Epidermal melanocyte (primary cell): Measurements from ENCODE around the gene CR2.
A peak's percentile ranks its signal among the peaks of the same experiment; 100 is the strongest.
"Not testable (repeated sequence)": the region's sequence is repeated elsewhere in the genome, so short reads cannot be mapped to it uniquely, and the experiment has no call there.

Source experiments
- DNase-seq: peaks from one replicate; pipeline ENCODE4 v3.0.0; 2011; ENCODE audit warnings: low spot score; ENCODE audit not compliant: insufficient read length

The CR2 gene

DNA sequence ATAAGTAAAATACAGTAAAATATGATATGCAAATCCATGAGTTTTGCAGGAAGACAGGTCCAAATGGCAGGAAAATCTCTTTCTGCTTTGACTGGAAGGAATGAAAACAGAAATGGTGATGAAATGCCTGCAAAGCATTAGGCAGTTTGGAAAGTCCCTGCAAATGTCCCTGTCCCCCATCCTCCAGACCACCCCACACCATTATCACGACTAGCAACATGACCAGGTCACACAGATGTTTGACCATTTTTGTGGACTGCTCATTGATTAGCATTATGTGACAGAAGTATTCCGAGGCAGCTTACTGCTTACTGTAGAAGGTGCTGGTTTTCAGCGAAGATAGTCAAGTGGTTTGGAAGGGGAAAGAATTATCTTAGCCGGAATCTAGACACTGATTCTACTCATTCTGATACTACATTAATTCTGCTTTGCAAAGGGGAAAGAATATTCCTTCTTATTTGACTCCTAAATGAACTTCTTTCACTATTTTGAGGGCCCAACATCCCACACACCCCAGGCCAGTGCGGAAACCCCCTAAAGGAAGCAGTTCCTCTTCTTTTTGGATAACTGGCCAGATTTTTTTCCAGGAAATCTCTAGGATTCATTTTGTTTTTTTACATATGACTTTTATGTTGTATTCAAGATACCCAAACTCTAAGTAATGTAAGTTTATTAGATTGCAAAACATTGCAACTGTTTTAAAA is 9.5 kb upstream of the CR2 start:
- DNase-seq, result no peak

DNA sequence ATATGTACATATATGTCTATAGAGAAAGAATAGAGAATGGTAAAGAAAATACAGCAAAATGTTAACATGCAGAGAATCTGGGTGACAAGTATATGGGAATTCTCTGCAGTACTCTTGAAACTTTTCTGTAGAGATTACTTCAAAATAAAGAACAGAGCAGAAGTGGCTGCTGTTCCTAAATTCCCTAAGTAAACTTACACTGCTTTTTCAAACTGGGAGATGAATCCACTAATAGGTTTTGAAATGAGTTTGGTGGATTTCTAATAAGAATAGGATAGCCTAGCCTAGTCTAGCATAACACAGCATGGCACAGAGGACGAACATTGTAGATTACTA is 450 bp upstream of the CR2 start:
- DNase-seq, result no peak

DNA sequence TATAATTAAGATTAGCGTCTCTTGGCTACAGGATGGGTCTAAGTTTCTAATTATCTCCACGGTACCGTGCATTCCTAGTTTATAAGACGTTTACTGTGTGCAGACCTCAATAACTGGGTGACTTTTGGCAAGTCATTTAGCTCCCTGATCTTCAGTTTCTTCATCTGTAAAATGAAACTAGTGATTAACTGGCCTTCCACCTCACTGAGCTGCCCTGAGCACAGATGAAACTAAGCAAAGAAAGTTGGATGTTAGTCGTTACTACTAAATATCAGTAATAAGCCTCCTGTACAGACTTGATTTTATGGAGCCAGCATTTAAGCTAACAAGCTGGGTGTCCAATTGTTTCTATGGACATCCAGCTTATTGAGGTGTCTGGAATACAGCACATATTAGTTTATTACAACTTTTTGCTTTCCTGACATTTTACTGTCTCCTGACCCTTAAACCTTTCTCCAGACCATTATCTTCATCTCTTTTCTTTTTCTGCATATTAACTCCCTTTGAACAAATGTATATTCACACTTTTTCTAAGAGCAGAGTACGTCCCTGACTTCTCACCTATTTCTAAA is 1.1 kb downstream of the CR2 start:
- no peak for DNase-seq

DNA sequence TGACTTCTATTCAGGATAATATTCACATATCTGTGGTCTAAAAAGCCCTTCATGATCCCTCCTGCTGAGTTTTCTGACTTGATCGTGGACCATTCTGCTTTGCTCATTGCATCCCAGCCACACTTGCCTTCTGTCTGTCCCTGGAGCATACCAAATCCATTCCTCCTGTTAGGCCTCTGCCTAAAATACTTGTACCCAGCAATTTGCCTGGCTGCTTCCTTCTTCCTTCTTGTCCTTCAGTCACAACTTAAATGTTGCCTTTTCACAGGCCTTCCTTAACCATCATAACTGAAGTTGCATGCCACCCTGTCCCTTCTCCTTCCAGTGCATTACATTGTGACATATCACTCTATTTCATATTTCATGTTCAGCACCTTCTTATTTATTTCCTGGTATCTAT is 4.3 kb downstream of the CR2 start:
- DNase-seq, result no peak

DNA sequence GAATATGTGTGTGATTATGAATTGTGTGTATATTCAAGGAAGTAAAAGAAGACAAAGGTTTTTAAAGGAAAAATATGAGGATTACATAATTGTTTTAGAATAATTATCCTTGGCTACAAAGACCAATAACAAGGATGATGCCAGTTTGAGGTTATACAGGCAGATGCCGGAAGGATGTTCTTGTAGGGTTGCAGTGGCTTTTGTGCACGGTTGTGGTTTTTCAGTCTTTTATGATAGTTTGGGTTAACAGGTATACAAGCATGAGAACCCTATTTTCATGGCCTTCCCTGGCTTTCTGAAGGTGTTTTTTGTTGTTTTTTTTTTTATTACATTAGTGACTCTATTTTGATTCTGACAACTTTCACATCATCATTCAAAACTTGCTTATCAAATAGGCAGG is 4.9 kb downstream of the CR2 start:
- no peak for DNase-seq

DNA sequence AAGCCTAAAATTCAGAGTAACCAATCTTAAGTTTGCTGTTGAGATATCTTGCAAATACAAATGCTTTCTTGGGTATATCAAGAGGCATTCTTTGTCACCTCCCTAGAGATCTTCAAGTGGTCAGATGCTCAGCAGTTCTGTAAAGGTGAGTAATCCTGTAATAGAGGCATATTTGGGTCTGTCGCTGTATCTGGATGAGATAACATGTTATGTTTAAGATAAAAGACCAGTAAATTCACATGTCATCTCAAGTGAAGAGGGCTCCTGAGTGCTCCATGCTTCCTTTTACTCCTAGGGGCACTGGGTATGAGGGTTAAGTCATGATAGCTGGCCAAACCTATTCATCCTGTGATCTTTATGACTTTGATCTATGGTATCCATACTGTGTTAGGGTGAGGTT is 7.5 kb downstream of the CR2 start:
- DNase-seq, result no peak

DNA sequence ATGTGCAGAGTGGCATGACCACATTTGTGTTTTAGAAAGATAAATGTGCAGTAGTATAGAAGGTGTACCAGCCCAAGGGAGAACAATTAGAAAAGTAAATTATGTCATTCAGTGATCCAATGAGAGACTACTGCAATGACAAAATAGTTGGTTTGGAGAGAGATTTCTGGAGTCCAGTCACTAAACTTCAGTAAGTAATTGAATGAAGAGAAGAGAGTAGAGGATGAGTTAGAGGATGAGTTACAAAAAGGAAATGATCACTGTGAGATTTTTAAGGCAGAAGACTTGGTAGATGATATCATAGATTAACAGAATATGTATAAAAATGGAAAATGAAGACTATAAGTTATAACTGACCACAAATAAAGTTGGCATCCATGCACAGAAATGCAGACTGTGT is 8.4 kb downstream of the CR2 start:
- no peak for DNase-seq

DNA sequence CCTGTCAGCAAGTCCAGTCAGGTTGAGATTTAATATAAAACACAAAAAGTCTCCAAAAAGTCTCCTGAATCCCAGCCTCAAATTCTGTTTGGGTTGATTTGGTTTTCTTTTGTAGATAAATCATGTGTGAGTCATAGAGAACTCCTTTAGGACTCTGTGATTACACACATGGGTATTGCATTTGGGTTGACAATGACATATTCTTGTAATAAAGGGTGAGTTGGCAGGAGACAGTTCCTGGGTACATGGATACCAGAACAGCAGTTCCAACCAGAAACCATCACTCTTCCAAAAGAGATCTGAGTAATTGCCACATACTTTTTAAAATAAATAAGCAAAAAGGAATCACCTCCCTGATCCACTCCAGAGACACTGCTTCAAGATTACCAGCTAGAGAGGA is 8.9 kb downstream of the CR2 start:
- no peak for DNase-seq

DNA sequence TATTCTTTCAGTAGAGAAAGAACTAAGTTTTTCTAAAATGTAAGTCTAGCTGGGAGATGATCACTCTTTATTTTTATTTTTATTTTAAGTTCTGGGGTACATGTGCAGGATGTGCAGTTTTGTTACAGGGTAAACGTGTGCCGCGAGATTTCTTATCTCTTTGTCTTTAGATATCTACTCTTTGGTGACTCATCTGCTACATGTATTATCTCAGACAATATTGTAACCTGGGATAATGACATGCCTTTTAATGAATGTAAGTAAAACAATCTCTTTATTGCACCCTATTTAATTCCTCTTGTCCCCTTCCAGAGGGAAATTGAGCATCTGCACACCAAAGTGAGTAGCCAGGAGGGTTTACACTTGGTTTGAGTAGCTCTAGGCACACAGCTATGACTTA is 9.4 kb downstream of the CR2 start:
- DNase-seq, result no peak

DNA sequence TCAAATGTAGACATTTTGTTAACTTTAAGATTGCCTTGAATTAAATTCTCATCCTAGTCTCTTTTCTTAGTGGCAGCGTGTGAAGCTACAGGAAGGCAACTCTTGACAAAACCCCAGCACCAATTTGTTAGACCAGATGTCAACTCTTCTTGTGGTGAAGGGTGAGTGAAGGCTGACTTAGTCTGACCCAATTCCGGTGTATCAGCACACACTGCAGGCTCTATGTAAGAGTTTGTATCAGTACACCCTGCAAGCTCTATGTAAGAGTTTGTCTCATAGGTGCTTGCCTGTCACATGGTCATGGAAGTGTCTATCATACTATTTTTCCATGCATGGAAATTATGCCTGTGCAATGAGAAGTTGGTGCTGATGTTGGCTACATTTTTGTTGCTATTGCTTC is 16.8 kb downstream of the CR2 start:
- DNase-seq, result no peak

DNA sequence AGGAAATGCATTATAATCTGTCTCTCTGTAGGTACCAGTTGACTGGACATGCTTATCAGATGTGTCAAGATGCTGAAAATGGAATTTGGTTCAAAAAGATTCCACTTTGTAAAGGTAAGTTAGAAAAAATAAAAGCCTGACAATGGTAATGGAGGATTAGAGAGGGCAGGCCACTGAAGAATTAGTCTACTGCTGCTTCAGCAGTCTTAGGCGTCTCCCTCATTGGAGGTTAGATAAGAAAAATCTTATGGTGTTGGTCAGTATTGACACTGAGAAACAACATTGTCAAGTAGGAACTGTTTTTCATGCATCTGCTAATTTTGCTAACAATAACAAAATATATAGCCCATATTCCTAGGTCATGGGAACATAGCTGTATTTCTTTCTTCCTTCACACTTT is 20.1 kb downstream of the CR2 start:
- no peak for DNase-seq

DNA sequence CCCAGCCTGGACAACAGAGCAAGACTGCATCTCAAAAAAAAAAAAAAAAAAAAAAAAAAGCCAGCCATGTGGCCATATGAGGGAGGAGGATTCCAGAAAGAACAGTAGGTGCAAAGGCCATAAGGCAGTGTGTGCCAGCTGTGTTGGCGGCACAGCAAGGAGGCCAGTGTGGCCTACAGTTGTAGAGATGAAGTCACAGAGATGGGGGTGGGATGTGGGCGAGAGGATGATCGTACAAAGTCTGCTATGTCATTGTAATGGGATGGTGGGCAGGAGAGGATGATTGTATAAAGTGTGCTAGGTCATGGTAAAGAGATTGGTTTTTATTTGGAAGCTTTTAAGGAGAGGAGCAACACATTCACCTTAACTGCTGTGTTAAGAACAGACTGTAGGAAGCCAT is 32.1 kb downstream of the CR2 start:
- no peak for DNase-seq

DNA sequence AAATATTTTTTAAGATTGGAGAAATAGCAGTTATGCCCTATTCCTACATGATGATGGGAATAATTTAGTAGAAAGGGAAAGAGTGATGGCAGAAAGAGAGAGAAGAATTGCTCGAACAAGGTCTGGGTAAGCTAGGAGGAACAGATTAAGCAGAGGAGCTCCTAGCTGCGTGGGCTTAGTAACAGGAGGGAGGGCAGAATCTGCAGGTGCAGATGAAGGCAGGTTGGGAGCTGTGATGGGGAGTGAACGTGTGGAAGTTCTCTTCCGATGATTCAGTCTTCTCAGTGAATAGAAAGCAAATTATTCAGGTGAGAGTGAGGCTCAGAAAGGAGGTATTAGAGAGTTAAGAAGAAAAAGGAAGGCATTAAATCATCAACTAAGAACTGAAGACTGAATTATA is 33.5 kb downstream of the CR2 start:
- no peak for DNase-seq

DNA sequence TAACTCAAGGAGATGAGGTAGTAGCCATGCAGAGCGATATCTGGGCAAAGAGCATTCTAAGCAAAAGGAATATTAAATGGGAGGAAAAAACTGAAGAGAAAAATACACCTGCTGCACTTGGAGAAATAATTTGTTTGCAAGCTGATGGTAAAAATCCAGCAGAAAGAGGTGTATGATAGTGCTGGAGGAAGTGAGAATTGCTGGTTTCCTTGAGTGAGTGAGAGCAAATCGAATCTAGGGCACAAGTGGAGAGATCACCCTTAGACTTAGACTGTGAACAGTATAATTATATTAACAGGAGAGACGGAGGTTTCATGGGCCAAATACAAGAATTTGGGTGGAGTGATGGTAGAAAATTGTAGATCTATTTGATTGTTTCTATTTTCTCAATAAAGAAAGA is 39.1 kb downstream of the CR2 start:
- DNase-seq, result no peak

DNA sequence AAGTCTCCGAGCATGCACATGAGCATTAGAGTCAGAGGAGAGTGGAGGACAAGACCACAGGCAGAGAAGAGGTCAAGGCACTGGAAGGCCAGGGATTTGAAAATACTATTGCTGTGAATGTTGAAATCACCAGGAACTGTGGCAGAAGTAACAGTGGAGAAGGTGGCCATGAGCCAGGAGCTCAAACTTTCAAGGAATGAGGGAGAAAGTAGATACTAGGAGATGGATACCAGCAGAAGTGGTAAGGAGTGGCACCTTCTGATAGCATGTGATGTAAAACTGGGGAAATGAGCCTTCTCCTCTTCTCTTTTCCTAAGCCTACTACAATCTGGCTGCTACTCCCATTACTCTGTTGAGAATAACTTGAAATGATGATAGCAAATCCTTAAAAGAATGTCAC is 40.0 kb downstream of the CR2 start:
- no peak for DNase-seq

DNA sequence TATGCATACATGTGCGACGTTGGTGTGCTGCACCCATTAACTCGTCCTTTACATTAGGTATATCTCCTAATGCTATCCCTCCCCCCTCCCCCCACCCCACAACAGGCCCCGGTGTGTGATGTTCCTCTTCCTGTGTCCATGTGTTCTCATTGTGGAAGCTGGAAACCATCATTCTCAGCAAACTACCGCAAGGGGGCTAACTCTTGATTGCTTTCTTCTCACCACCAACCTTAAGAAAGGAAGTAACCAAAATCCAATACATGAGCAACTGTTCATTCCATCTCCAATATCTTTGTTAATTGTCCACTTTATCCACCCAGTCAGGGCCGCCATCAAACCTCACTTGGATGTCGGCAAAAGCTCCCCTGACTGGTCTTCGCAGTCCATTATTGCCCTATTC is 41.2 kb downstream of the CR2 start:
- DNase-seq, result not testable (repeated sequence)

DNA sequence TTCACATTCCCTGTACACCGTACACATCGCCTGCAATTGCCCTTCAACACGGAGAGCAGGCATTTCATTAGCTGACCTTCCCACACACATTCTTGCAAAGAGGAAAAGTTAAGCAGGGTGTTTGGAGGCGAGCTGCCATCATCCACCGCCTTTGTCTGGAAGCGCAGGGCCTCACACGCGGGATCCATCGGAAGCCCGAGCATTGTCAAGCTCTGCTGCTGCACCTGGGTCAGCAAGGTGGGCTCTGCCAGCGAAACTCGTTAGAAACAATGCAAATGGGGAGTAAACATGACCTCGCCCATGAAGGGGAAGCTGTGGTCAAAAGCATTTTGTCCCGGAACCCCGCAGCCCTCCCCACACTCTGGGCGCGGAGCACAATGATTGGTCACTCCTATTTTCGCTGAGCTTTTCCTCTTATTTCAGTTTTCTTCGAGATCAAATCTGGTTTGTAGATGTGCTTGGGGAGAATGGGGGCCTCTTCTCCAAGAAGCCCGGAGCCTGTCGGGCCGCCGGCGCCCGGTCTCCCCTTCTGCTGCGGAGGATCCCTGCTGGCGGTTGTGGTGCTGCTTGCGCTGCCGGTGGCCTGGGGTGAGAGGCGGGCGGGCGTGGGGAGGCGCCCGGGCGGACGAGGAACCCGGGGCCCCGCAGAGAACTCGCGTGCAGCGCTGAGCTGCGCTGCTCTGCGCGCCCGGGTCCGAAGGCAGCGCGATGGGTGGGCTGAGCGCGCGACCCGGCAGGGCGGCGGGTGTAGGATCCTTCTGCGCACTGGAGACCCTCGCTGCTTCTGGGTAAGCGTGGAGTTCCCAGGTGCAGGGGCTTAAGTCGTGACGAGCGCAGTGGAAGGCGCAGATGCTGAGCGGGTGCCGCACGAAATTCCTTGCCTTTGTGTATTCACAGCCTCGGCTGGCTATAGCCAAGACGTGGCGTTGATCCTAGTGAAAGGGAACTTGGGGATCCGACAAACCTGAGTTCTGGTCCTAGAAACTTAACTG is 42.0 kb downstream of the CR2 start, which contains the start of gene CR1:
CR1 (plus strand) TSS at position 357 of the 992 bp plus-strand sequence; CDS start at position 468, 111 bp downstream.
- no peak for DNase-seq

DNA sequence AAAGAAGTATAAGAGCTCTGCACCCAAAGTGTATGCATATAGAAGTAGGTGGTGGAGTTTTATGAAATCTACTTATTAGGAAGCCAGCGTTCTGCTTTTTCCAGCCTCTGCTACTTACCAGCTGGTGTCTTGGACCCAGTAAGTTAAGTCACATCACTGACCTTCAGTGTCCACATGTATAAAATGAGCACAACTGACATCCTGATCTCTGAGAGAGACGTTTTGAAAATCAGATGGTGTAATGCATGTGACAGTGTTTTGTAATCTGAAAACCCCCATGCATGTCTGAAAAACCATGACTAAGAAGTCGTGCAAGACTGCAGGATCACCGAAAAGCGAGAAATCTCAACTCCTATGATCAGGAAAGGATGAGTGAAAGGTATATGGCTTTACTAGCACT is 43.8 kb downstream of the CR2 start:
- no peak for DNase-seq

DNA sequence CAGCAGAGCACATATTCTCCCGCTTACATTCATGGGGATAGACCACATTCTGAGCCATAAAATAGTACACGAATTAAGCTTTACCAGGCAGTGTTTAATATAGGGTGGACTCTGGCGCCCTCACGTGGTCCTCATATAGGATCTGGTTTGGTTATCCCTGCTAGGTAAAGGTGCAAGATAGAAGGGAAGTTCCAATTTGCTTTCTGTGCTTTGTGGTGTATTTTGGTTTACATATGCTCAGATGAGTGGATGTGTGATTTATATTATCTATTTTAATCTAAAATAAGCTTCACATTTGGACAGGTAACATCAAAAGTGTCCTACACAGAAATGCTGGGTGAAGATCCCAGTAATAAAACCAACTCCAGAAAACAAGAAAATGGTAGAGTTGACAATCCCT is 45.4 kb downstream of the CR2 start:
- DNase-seq, result peak; percentile 55

DNA sequence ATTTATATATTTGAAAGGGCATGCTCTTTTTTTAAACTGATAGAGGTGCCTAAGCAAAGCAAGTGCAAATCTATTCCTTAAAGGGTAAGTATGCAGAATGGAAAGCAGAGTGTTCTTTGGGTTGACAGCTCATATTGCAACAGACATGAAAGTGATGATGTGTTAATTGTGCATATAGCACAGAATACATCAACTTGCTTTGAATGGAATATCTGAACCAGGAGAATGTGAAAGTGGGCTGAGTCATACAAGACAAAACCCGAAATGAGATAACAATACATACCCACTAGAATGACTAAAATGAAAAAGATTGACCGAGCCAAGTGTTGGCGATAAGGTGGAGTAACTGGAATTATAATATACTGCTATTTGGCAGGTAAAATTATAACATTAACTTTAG is 46.2 kb downstream of the CR2 start:
- no peak for DNase-seq

DNA sequence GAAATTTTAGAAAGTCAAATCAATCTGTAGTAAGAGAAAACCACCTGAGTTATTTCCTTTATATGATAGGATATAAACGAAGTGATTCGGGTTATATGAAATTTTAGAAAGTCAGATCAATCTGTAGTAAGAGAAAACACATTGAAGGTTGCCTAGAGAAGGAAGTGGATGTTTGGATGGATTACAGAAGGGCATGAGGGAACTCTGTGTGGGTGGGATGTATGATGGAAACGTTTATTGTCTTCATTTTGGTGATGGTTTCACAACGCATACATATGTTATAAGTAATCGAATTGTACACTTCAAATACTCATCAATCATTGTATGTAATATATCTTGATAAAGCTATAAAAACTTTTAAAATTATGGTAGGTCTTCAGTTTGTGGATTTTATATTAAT is 46.9 kb downstream of the CR2 start:
- DNase-seq, result no peak

DNA sequence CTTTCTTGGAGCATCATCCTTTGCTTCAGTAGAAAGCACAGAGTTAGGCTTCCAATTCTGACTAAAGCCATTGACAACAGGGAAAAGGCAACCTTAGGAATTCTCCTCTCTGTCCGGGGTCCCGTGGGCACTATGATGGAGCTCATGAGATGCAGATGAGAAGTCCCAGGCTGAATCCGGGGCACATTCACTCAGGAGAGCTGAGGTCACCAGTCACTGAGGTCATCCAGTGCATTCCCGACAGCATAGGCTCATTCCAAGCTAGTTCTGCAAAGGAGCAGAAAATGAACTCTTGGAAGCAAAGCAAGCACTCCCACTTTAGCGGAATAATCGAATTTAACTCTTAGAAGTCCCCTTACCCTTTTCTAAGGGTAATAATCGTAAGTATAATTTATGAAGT is 48.6 kb downstream of the CR2 start:
- DNase-seq, result no peak

DNA sequence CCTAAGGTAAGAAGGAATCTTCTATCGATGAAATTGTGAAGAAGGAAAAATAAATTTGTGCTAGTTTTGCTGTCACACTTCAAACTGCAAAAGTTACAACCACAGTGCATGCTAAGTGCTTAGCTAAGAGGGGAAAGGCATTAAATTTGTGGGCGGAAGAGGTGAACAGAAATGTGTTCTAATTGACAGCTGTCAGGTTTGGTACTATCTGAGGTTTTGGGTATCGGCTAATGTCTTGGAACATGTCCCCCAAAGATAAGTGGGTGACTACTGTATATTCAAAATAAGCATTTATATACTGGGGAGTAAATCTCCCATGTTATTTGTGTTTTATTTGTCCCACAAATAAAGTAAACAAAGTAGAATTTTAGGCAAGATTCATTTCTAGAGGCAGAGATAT is 49.8 kb downstream of the CR2 start:
- DNase-seq, result no peak
